ENCODE results near the gene PIP5K1B.

DNA sequence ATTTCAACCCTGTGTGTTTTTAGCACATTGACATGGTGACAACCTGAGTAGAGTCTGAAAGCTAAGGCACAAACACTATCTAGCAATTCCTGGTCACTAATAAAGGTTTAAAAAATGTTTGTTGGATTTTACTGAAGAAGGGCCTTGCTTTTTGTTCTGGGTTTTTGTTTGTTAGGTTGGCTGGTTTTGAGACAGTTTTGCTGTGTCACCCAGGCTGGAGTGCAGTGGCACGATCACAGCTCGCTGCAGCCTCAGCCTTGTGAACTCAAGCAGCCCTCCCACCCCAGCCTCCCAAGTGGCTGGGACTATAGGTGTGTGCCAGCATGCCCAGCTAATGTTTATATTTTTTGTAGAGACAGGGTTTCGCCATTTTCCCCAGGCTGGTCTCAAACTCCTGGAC lies 269.9 kb downstream of the PIP5K1B start:
- TF ChIP-seq SRF (IDR thresholded peaks at IDR 0.05; ENCODE audit: low read depth, low read length): no peak
- no peak for TF ChIP-seq ZBTB20 (CRISPR knock-in tag; IDR thresholded peaks at IDR 0.05; ENCODE audit: borderline replicate concordance, low read depth)
- no peak for TF ChIP-seq KLF15 (CRISPR knock-in tag; IDR thresholded peaks at IDR 0.05; ENCODE audit: borderline replicate concordance)
- no peak for TF ChIP-seq ZFX (CRISPR knock-in tag; IDR thresholded peaks at IDR 0.05; ENCODE audit: low read depth)
- TF ChIP-seq ZC3H4 (CRISPR knock-in tag; IDR thresholded peaks at IDR 0.05; ENCODE audit: borderline replicate concordance): no peak
- TF ChIP-seq, protein P1, sequence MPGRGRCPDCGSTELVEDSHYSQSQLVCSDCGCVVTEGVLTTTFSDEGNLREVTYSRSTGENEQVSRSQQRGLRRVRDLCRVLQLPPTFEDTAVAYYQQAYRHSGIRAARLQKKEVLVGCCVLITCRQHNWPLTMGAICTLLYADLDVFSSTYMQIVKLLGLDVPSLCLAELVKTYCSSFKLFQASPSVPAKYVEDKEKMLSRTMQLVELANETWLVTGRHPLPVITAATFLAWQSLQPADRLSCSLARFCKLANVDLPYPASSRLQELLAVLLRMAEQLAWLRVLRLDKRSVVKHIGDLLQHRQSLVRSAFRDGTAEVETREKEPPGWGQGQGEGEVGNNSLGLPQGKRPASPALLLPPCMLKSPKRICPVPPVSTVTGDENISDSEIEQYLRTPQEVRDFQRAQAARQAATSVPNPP (CRISPR knock-in tag; IDR thresholded peaks at IDR 0.05): no peak
- TF ChIP-seq ETV5 (CRISPR knock-in tag; IDR thresholded peaks at IDR 0.05; ENCODE audit: borderline replicate concordance): no peak
- TF ChIP-seq MZF1 (CRISPR knock-in tag; IDR thresholded peaks at IDR 0.05; ENCODE audit: borderline replicate concordance): no peak
- TF ChIP-seq, protein P2, sequence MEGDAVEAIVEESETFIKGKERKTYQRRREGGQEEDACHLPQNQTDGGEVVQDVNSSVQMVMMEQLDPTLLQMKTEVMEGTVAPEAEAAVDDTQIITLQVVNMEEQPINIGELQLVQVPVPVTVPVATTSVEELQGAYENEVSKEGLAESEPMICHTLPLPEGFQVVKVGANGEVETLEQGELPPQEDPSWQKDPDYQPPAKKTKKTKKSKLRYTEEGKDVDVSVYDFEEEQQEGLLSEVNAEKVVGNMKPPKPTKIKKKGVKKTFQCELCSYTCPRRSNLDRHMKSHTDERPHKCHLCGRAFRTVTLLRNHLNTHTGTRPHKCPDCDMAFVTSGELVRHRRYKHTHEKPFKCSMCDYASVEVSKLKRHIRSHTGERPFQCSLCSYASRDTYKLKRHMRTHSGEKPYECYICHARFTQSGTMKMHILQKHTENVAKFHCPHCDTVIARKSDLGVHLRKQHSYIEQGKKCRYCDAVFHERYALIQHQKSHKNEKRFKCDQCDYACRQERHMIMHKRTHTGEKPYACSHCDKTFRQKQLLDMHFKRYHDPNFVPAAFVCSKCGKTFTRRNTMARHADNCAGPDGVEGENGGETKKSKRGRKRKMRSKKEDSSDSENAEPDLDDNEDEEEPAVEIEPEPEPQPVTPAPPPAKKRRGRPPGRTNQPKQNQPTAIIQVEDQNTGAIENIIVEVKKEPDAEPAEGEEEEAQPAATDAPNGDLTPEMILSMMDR (CRISPR knock-in tag; IDR thresholded peaks at IDR 0.05): no peak
- TF ChIP-seq ZSCAN29 (CRISPR knock-in tag; conservative IDR thresholded peaks at IDR 0.05): no peak
- TF ChIP-seq POLR2A (IDR thresholded peaks at IDR 0.05; ENCODE audit: insufficient read depth in 1 of 2, low read depth in 2 of 2, low read length in 2 of 2): no peak
